ENCODE data around the gene KCNIP4. TPM values are rescaled to one million over a fixed set of nuclear protein-coding genes. Genes with fewer than 3 reads are reported as not detected.

Gene KCNIP4
- total RNA-seq, 2 donors from 2014 or later: 1.2 TPM; not detected in 1

DNA sequence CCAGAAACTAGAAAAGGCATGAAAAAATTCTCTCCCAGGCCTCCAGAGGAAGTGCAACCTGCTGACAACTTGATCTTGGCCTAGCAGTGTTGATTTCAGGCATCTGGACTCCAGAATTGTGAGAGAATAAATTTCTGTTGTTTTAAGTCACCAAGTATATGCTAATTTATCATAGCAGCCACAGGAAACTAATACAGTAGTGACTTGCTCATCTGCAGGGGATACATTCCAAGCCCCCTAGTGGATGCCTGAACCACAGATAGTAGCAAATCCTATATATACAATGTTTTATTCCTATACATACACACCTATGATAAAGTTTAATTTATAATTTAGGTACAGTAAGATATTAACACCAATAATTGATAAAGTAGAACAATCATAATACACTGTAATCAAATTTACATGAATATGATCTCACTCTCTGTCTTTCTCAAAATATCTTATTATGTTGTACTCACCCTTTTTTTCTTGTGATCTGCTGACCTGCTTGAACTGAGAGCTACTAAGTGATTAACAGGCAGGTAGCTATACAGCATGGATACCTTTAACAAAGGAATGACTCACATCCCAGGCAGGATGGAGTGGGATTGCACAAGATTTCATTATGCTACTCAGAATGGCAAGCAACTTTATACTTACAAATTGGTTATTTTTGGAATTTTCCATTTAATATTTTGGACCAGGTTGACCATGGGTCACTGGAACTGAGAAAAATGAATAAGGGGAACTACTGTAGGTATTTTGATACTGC, 501.1 kb downstream of the KCNIP4 start:
- H3K9me3 ChIP-seq: no peaks in the 10 kb centered on the region

DNA sequence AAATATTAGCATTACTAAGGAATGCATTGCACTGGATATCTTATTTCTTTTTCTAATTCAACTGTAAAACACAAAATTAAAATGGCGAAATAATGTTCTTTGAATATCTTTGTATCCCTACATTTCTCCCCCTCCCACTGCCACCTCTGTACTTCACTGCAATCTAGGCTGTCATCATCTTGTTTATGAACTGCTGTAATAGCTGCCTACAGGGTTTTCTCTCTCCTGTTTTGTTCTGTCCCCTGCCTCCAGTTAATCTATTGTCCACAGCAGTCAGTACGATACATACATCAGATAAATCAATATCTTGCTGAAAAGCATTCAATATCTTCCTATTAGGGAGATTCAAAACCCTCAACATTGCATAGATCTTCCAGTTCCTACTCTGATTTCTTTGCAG, 528.4 kb downstream of the KCNIP4 start:
- Histone ChIP-seq H3K27ac (no peak overlapping the region), H3K4me1 (replicated peaks) (no peaks in the 10 kb centered on the region), H3K27me3 (replicated peaks; ENCODE audit: insufficient read depth) (no peaks in the 10 kb centered on the region), H3K9me3 (no peaks in the 10 kb centered on the region), H3K4me3 (no peak overlapping the region), H3K36me3 (no peaks in the 10 kb centered on the region)
- intact Hi-C loops (cut with DNase I): no loop called here
- 81% methylated on average over 2 of the region's 2 CpGs for WGBS
- TF ChIP-seq, protein P1, sequence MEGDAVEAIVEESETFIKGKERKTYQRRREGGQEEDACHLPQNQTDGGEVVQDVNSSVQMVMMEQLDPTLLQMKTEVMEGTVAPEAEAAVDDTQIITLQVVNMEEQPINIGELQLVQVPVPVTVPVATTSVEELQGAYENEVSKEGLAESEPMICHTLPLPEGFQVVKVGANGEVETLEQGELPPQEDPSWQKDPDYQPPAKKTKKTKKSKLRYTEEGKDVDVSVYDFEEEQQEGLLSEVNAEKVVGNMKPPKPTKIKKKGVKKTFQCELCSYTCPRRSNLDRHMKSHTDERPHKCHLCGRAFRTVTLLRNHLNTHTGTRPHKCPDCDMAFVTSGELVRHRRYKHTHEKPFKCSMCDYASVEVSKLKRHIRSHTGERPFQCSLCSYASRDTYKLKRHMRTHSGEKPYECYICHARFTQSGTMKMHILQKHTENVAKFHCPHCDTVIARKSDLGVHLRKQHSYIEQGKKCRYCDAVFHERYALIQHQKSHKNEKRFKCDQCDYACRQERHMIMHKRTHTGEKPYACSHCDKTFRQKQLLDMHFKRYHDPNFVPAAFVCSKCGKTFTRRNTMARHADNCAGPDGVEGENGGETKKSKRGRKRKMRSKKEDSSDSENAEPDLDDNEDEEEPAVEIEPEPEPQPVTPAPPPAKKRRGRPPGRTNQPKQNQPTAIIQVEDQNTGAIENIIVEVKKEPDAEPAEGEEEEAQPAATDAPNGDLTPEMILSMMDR (IDR thresholded peaks at IDR 0.05): no peak
- no peak for TF ChIP-seq POLR2A (IDR thresholded peaks at IDR 0.05)
- no peak for TF ChIP-seq POLR2AphosphoS5 (IDR thresholded peaks at IDR 0.05)
- DNase-seq (ENCODE audit: low spot score): no peak

More for the DNA sequence above, 501.1 kb downstream of the KCNIP4 start:
- Histone ChIP-seq H3K36me3 (no peaks in the 10 kb centered on the region), H3K4me1 (replicated peaks) (no peaks in the 10 kb centered on the region), H3K27me3 (replicated peaks; ENCODE audit: insufficient read depth) (no peaks in the 10 kb centered on the region), H3K27ac (no peak overlapping the region), H3K4me3 (no peak overlapping the region)
- no peak for DNase-seq (ENCODE audit: low spot score)
- TF ChIP-seq, protein P1 (IDR thresholded peaks at IDR 0.05): no peak
- TF ChIP-seq POLR2AphosphoS5 (IDR thresholded peaks at IDR 0.05): no peak
- no peak for TF ChIP-seq POLR2A (IDR thresholded peaks at IDR 0.05)
- intact Hi-C loops (cut with DNase I): no loop called here

DNA sequence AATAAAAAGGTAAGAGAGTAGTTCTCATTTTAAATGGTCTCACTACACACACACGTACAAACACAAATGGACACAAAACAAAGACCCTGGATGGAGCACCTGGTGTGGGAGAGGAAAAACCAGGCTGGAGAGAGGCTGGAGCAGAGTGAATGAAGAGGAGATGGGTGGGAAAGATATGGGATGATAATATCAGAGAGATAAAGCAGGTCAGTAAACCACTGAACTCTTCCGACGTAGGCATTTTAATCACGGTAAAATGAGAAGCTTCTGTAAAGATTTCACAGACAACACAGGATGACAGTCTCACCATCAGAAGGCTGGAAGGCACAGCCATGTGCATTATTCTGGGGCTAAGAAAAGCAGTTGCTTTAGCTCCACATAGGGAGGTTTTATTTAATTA, 532.8 kb downstream of the KCNIP4 start:
- 8% methylated on average over 4 of the region's 4 CpGs for WGBS
- Histone ChIP-seq H3K27me3 (replicated peaks; ENCODE audit: insufficient read depth) (no peaks in the 10 kb centered on the region), H3K4me3 (no peak overlapping the region), H3K27ac (no peak overlapping the region), H3K36me3 (no peaks in the 10 kb centered on the region), H3K9me3 (no peaks in the 10 kb centered on the region), H3K4me1 (replicated peaks) (no peaks in the 10 kb centered on the region)
- DNase-seq (ENCODE audit: low spot score): no peak
- TF ChIP-seq POLR2AphosphoS5 (IDR thresholded peaks at IDR 0.05): no peak
- intact Hi-C loops (cut with DNase I): no loop called here

DNA sequence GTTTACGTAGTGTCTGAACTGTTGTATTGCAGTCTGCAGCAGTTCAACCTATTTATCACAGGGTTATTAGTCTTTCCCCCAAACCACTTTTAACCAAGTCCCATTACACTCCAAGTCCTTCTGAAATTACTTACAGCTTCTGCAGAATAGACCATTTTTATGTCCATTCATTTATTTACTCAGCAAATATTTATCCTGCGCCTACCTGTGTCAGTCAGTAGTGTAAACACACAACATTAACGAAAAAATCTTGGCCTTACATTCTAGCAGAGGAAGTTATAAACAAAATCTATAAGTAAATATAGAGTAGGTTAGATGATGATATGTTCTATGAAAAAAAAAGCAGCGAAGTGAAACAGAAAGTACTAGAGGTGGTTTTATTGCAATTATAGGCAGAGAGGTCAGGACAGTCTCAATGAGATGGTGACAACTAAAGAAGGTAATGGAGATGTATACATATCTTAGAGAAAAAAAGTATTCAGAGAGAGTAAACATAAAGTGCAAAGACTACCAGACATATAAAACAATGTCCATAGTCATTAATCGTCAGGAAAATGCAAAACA, 534.7 kb downstream of the KCNIP4 start:
- no peak for DNase-seq (ENCODE audit: low spot score)
- TF ChIP-seq, protein P1 (IDR thresholded peaks at IDR 0.05): no peak
- TF ChIP-seq POLR2AphosphoS5 (IDR thresholded peaks at IDR 0.05) (no peak), POLR2A (IDR thresholded peaks at IDR 0.05) (no peak)
- H3K9me3 ChIP-seq: no peaks in the 10 kb centered on the region
- H3K4me1 ChIP-seq (replicated peaks): no peaks in the 10 kb centered on the region
- H3K36me3 ChIP-seq: no peaks in the 10 kb centered on the region
- H3K27me3 ChIP-seq (replicated peaks; ENCODE audit: insufficient read depth): no peaks in the 10 kb centered on the region
- H3K4me3 ChIP-seq: no peak overlapping the region
- 42% methylated on average over 5 of the region's 5 CpGs for WGBS
- intact Hi-C loops (cut with DNase I): no loop called here
- H3K27ac ChIP-seq: no peak overlapping the region

DNA sequence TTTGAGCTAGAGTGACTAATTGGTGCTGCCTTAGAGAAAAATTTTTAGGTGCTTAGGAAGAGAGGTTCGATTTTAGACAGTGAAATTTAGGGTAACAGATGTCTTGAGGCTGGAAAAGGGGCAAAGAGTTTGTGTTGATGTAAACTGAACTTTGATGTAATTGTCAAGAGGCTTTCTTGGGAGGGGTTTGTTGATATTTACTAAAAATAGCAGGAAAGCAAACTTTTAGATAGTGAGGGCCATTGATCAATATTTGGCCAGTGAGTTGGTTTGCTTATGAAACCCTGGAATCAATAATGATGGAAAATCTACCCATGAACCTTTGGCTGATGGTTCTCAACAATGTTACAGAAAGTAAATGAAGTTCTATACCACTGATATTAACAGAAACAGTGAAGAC, 537.5 kb downstream of the KCNIP4 start:
- DNase-seq (ENCODE audit: low spot score): no peak
- TF ChIP-seq, protein P1 (IDR thresholded peaks at IDR 0.05): no peak
- TF ChIP-seq POLR2AphosphoS5 (IDR thresholded peaks at IDR 0.05) (no peak), POLR2A (IDR thresholded peaks at IDR 0.05) (no peak)
- Histone ChIP-seq H3K36me3 (no peaks in the 10 kb centered on the region), H3K9me3 (no peaks in the 10 kb centered on the region), H3K4me1 (replicated peaks) (no peaks in the 10 kb centered on the region), H3K4me3 (no peak overlapping the region), H3K27me3 (replicated peaks; ENCODE audit: insufficient read depth) (no peaks in the 10 kb centered on the region), H3K27ac (no peak overlapping the region)
- 47% methylated on average over 1 of the region's 1 CpG for WGBS
- intact Hi-C loops (cut with DNase I): no loop called here
